A549 (cell line): ENCODE results near the gene ABCB6.

Experiments used
- CHD4 ChIP-seq: fragments of 200-600 bp; sonication (generic); IDR thresholded peaks from 2 replicates; pipeline ENCODE4 v1.6.1; 2016; ENCODE audit warnings: antibody characterized with exemption, mild to moderate bottlenecking, borderline replicate concordance
- EP300 ChIP-seq, 2 experiments: fragments of >200 bp; sonication (Bioruptor Twin); formaldehyde crosslinking; IDR thresholded peaks; 2 replicates in 1 of 2; 3 replicates in 1 of 2; pipeline ENCODE4 v1.6.1; 2016 to 2017
- KDM1A ChIP-seq: fragments of 200-600 bp; sonication (generic); IDR thresholded peaks from 2 replicates; pipeline ENCODE4 v1.6.1; 2016; ENCODE audit warnings: low read depth, mild to moderate bottlenecking
- MYC ChIP-seq: IDR thresholded peaks from 2 replicates; pipeline ENCODE4 v1.6.1; 2012; ENCODE audit warnings: mild to moderate bottlenecking, inconsistent platforms, low read length, improper control_type of control experiment, borderline replicate concordance
- NR3C1 ChIP-seq: fragments of >200 bp; sonication (Bioruptor Twin); formaldehyde crosslinking; IDR thresholded peaks from 3 replicates; pipeline ENCODE4 v1.6.1; 2017
- PHF8 ChIP-seq: fragments of 200-600 bp; sonication (generic); IDR thresholded peaks from 2 replicates; pipeline ENCODE4 v1.6.1; 2016; ENCODE audit warnings: low read depth, mild to moderate bottlenecking, antibody characterized with exemption, moderate library complexity, borderline replicate concordance
- POLR2A ChIP-seq: IDR thresholded peaks from 2 replicates; pipeline ENCODE4 v1.6.1; 2012; ENCODE audit warnings: mild to moderate bottlenecking, low read length
- RCOR1 ChIP-seq: fragments of 150-350 bp; IDR thresholded peaks from 2 replicates; pipeline ENCODE4 v1.6.1; 2014; ENCODE audit warnings: antibody characterized with exemption, low read length, low read depth
- RFX5 ChIP-seq: fragments of 450-650 bp; IDR thresholded peaks from 2 replicates; pipeline ENCODE4 v1.7.1; 2014; ENCODE audit warnings: antibody characterized with exemption, mild to moderate bottlenecking, moderate library complexity
- ZSCAN20 ChIP-seq: fragments of 250-450 bp; sonication (Bioruptor Pico); IDR thresholded peaks from 2 replicates; pipeline ENCODE4 v1.8.0; 2022; ENCODE audit warnings: mild to moderate bottlenecking, moderate library complexity
- TF ChIP-seq, protein P1 (sequence below): fragments of >200 bp; sonication (Bioruptor Twin); formaldehyde crosslinking; IDR thresholded peaks from 3 replicates; pipeline ENCODE4 v1.5.1; 2016

DNA sequence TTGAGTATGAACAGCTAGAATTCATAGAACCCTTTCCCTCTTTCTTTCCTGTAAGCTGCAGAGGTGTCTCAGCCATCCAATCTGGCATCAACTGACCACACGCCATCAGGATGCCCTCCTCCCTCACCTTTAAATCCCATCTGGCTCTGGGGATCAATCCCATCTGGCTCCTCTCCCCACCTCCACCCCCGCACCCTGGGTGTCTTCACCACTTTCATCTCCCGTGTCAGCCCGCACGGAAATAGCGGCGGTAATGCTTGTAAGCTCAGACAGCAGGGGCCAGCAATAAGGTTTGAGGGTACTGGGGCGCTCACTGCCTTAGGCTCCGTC is 33.8 kb upstream of the ABCB6 start:
- TF ChIP-seq POLR2A (no peak), PHF8 (no peak), EP300 (IDR thresholded peaks at IDR 0.05) (no peak), MYC (no peak), KDM1A (no peak), RCOR1 (no peak), CHD4 (no peak), ZSCAN20 (CRISPR knock-in tag) (no peak), RFX5 (no peak), NR3C1 (no peak)
- TF ChIP-seq, protein P1, sequence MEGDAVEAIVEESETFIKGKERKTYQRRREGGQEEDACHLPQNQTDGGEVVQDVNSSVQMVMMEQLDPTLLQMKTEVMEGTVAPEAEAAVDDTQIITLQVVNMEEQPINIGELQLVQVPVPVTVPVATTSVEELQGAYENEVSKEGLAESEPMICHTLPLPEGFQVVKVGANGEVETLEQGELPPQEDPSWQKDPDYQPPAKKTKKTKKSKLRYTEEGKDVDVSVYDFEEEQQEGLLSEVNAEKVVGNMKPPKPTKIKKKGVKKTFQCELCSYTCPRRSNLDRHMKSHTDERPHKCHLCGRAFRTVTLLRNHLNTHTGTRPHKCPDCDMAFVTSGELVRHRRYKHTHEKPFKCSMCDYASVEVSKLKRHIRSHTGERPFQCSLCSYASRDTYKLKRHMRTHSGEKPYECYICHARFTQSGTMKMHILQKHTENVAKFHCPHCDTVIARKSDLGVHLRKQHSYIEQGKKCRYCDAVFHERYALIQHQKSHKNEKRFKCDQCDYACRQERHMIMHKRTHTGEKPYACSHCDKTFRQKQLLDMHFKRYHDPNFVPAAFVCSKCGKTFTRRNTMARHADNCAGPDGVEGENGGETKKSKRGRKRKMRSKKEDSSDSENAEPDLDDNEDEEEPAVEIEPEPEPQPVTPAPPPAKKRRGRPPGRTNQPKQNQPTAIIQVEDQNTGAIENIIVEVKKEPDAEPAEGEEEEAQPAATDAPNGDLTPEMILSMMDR: no peak
